CD4-positive, alpha-beta T cell treated with Interleukin-15 for 4 hours (primary cell): ENCODE results near the gene ZSCAN18.
A peak's percentile ranks its signal among the peaks of the same experiment; 100 is the strongest.

Experiments used
- DNase-seq: peaks from one replicate; pipeline ENCODE4 v3.0.0-alpha.2; 2020; ENCODE audit warnings: low spot score

ZSCAN18 gene

DNA sequence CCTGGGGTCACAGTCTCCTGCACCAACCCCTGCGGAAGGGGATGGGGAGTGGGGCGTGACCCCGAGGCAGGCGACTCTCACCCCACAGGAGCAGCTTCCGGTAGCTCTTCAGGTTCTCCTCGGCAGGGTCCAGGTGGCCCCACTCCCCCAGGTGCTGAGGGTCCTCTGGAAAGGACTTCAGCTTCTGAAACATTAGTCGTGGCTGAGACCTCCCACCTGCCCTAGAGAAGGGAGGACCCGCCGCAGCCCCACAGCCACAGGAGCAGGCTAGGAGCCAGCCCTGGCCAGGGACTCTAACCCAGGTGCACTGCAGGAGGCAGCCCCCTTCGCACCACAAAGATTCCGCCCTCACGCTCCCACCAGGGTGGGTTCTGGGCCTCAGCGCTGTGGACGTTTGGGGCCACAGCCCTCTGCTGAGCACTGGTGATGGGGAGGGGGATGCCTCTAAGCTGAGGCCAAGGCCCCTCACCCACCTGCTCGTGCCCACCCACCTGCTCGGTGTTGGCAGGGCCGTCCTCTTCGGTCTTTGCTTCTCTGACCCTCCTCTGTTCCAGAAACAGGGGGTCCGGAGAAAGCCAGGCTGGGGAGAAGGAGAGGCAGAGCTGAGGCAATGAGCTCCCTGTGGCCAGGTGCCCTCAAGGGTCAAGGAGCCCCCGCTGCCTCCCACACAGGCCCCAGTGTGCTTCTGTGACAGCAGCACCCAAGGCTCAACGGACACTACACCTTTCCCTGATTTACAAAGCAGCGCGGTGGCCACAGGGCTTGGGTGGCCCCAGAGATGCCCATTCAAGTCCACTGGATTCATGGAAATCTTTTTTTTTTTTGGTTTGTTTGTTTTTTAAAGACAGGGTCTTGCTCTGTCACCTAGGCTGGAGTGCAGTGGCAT is 11.0 kb downstream of the ZSCAN18 start:
- no peak for DNase-seq

DNA sequence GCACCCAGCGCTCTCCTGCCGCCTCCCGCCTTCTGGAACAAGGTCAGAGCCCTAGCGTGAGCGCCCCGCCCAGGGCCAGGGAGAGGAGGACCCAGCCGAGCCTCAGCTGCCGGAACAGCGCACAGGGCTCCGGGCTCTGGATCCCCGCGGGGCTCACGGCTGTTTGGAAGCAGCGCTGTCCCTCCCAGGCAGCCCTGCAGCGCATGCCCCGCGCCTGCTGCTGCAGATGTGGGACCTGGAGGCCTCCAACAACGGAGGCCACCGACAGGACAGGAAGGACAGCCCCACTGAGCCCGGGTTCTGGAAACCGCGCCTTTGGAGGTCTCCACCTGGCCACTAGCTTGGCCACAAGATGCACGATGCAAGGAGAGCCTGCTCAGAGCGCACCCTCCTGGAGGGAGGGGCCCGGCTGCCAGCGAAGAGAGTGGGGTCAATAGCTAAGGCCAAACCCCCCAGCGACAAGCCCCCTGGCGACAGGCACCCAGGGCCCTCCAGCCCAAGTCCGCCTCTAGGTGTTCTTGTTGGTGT is 12.6 kb downstream of the ZSCAN18 start:
- no peak for DNase-seq

DNA sequence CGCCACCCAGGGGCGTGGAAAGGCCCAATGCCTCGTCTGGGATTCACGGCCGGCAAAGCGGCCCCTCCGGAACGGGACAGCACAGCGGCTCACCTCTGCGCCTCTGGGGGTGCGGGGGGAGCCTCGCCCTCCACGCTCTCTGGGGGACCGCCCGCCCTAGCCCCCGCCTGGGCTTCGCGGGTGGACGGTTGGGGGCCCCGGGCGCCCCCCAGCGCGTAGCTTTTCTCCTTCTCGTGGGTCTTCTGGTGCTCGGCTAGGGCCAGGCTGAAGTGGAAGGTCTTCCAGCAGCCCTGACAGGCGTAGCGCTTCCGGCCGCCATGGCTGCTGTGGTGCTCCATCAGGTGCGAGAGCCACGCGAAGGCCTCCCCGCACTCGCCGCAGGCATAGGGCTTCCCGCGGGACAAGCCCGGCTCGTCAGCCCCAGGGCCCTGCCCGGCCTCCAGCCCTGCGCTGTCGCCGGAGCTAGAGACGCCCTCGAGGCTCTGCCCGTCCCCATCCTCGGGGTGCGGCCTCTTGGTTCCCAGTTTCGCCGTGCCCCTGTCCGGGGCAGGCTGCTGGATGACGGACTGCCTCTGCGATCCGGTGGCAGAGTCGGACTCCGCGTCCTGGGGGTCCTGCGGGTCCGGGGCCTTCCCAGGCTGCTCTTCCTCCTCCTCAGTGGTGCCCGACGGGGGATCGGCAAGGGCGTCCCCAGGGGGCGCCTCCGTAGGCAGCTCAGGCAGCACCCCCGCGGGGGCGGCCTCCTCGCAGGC is 13.3 kb downstream of the ZSCAN18 start:
- DNase-seq = no peak

DNA sequence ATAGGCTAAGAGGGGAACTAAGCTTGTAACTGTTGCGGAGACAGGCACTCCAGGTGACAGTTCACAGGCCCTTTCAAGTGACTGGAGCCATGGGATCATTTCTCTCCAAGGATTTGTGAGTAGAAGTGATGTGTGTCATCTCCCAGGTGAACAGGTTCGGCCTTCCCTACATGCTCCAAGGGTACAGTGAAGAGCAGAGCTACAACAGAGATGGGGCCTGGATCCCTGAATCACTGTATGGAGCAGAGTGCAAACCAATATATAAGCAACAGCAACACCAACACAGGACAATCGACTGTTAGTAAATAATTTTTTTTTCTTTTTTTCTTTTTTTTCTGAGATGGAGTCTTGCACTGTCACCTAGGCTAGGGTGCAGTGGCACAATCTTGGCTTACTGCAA is 15.0 kb downstream of the ZSCAN18 start:
- no peak for DNase-seq

DNA sequence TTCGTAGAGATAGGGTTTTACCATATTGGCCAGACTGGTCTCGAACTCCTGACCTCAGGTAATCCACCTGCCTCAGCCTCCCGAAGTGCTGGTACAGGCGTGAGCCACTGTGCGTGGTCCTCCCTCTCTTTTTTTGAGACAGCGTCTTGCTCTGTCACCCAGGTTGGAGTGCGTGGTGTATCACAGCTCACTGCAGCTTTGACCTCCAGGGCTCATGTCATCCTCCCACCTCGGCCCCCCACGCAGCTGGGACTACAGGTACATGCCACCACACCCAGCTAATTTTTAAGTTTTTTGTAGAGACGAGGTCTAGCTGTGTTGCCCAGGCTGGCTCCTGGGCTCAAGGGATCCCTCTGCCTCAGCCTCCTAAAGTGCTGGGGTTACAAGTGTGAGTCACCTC is 18.2 kb downstream of the ZSCAN18 start:
- DNase-seq = no peak

DNA sequence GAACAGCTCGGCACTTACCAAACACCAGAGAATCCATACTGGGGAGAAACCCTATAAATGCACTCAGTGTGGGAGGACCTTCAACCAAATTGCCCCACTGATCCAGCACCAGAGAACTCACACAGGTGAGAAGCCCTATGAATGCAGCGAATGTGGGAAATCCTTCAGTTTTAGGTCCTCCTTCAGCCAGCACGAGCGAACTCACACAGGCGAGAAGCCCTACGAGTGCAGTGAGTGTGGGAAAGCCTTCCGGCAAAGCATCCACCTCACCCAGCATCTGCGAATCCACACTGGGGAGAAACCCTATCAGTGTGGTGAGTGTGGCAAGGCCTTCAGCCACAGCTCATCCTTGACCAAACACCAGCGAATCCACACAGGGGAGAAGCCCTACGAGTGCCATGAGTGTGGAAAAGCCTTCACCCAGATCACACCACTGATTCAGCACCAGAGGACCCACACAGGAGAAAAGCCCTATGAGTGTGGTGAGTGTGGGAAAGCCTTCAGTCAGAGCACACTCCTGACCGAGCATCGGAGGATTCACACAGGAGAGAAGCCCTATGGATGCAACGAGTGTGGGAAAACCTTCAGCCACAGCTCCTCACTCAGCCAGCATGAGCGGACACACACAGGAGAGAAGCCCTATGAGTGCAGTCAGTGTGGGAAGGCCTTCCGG is 30.7 kb downstream of the ZSCAN18 start:
- no peak for DNase-seq

DNA sequence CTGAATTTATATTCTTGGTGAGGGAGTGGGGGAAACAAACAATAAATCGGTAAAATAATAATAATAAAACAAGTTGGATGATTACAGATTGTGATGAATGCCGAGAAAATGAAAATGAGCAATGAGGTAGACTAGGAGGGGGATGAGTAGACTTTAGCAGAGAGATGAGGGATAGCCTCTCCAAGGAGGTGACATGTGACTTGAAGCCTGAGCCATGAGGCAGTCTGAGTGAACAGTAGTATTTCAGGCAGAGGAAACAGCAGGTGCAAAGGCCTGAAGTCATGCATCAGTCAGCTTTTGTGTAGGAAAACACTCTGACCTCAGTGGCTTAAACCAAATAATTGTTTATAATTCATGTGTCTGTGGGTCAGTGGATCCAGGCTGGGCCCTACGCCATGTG is 34.3 kb downstream of the ZSCAN18 start:
- DNase-seq = no peak

DNA sequence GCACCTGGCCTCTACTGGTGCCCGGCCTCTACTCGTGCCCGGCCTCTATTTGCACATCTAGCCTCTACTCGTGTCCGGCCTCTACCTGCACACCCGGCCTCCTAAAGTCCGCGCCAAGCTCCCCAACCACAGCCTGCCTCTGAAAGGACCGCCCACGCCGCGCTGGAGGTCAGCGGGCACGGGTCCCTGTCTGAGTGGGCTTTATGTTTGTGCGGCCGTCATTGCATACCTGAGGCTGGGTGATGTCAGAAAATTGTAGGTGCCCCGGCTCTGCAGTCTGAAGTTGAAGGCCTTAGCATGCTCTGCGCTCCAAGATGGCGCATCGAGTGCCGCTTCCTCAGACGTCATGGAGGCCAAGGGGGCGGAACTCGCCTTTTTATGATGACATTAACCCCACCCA is 37.8 kb downstream of the ZSCAN18 start:
- DNase-seq = no peak

DNA sequence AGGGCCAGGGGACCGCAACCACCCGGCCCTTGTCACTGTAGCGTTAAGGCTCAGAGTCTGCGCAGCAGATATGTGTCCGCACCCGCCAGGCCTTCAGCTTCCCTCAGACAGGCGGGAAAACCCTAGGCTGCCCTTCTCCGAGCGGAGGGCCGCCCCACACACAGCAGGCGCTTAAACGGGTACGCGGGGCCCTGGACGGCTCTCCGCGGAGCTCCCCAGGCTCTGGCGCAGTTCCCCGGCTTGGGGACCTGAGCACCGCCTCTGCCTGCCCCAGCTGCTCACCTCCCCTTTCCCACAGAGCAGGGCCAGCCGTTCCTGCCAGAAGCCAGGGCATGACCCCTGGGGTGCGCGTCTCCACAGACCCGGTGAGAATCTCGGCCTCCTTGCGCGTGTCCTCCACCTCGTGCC is 38.4 kb downstream of the ZSCAN18 start:
- no peak for DNase-seq

DNA sequence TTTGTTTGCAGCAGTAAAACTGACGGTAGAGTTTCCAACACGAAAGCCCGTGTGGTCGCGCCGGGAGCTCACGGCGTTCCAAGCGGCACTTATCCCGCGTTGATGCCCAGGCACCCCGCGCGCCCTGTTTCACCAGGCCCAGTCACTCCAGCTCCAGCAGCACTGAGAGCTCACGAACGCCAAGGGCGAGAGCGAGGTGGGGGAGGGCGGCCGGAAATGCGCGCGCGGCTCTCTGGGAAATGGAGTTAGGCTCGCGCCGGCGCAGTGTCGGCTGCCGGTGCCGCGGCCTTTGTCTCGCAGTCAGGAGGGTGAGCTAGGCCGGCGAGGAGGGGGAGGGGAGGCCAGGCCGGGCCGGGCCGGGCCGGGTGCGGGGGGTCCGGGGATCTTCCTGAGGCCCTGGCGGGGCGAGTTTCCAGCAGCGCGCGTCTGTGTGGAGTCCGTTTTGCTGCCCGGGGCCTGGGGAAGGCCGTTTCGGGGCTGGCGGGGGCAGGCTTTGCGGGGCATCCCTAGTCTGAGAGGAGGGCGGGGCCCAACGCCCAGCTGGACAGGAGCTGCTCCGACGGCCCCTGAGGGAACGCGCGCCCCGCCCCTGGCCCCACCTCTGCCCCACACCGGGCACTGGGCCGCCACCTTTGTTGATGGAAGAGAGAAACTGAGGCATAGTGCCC is 38.9 kb downstream of the ZSCAN18 start, which contains the start of gene ZNF135:
ZNF135 (plus strand) TSS at position 280 of the 668 bp plus-strand sequence. CDS start 721 bp downstream, outside the sequence.
- peak; percentile 12 for DNase-seq

DNA sequence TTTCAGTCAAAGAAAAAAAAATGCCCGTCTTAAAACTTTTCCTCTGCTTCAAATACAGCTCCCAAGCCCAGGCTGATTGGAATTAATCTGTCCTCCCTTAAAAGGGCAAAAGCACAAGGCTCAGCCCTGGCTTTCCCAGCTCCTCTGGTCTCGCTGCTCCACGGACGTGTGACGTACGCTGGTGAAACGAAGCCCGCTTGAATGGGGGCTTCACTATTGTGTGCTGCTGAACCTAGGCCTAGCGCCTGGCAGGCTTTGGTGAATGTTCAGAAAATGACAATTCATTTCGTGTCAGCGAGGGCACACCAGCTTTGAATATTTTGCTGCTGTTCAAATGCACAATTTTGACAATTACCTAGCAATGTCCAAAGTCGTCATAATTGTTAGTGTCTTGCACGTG is 39.6 kb downstream of the ZSCAN18 start:
- no peak for DNase-seq

DNA sequence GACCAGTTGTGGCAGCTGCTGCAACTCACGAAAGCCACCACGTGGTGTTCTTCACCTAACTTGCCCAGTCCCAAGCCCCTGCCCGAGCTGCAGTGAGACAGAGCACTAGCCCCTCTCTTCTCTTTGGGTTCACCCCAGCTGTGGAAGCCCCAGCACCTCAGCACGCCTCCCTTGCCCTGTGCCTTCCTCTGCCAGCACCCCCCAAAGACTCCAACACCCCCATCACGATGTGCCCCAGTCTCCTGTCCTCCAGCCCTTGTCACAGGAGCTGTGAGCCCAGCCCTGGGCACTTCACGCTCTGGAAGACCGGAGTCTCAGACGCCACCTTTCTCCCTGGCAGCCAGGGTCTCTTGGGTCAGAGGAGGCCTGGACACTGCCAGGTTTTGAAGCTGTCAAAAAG is 41.2 kb downstream of the ZSCAN18 start:
- no peak for DNase-seq

DNA sequence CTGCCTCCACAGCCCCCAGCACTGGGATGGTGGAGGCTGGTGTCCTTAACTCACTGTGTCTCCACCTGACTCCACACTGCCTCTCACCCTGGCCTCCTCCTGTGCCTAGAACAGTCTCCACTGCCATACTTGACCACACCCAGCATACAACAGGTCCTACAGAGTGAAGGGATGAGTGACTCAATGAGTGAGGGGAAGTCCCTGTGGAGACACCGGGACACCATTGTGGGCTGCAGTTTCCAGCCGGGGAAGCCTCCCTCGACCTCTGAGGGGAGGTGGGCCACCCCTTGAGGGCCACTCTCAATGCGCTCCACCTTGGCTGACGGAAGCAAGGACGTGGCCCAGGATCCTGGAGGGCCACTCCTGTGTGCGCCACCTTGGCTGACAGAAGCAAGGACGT is 41.8 kb downstream of the ZSCAN18 start:
- DNase-seq = no peak

DNA sequence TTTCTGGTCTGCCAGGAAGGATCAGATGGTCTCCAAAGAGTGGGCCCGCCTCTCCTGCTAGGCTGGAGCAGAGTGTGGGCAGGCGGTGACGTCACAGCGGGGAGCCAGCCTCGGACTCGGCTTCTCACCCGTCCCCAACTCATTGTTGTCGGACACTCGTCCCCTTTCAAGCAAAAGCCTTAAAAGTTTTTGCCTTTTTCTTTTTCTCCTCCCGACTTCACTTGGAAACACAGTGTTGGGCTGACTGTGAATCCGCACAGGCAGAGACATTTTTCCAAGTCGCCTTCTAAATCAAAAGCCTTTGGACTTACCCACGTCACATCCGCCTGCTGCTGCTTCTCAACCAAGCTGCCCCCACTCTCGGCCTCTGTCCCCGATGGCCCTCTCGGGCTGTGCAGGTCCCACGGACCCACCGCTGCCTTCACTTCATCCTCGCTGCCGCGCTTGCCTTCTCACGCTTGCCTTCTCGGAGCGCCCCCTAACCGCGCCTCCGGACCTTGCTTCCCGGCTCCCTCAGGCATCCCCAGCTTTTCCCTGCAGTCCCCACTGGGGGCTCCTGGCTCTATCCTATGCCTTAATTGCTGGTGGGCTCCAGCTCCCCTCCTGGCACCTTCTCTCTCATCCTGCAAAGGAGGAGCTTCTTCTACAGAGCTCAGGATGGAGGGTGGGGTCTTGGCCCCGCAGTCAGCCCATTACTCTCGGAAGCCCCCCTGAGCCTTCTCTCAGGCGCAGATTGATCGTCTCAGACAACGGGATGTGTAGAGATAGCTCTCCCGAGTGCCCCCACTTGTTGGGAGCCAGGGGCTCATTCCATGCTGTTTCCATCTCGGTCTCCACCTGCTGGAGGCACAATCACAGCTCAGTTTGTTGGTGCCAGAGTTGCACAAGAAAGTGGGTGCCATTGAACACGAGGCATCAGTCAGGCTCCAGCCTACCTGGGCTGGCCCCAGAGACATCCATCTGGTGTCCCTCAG is 42.8 kb downstream of the ZSCAN18 start:
- no peak for DNase-seq

DNA sequence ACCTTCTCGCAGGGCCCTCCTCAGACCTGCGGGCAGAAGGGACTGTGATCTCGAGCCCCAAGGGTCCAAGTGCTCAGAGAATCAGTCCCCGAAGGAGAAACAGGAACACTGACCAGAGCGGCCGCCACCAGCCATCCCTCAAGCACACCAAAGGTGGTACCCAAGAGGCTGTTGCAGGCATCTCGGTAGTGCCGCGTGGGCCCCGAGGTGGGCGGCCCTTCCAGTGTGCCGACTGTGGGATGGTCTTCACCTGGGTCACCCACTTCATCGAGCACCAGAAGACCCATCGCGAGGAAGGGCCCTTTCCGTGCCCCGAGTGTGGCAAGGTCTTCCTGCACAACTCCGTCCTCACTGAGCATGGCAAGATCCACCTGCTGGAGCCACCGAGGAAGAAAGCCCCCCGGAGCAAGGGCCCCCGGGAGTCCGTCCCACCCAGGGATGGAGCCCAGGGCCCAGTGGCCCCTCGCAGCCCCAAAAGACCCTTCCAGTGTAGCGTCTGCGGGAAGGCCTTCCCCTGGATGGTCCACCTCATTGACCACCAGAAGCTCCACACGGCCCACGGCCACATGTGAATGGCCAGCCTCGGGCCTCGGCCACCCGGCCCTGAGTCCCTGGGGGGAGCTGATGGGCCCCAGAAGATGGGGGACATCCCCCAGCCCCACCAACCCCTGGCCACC is 44.4 kb downstream of the ZSCAN18 start:
- no peak for DNase-seq

DNA sequence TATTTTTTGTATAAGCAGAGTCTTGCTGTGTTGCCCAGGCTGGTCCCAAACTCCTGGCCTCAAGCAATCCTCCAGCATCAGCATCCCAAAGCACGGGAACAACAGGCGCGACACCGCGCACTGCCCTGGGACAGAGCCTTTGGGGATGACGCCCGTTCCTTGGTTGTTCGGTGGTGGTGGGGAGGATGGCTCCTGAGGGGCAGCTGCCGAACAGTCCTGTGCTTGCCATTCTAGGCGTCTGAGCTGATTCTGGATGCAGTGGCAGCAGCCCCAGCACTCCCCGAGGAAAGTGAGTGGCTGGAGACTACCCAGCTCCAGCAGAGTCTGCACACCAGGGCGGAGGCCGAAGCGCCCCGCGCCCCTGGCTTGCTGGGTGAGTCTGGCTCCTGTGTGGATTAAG is 45.8 kb downstream of the ZSCAN18 start:
- no peak for DNase-seq

DNA sequence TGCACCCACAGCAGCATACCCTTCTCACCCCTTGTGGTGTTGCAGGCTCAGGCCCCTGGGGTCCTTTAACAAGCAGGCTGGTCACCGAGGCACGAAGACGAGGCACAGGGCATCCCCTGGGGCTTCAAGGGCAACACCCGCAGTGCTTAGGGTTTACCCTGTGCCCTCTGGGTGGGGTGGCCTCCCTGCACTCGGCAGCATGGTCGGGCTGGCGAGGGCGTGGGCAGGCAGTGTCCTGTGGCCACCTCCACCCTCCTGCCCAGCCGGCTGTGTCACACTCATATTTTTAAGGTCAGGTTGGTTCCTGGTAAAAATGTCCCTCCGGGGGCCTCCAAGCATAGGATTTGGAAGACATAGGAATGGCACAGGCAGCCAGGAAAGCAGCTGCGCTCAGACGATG is 50.4 kb downstream of the ZSCAN18 start:
- DNase-seq = no peak

DNA sequence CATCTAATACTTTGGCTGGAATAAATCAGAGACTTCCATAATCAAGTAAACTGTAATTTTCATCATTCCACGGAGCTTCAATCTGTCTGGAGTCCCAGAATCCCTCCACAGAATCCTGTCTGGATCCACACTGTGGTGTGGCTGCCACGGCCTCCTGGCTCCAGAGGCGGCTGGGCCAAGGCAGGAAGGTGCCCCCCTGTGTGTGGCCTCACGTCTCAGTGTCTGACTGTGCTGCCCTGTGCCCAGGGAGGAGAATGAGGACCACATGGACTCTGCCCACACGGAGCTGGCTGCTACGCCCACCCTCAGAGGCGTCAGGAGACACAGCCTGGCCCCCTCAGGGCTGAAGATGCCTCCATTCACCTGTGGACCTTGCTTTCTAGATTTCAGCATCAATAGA is 51.2 kb downstream of the ZSCAN18 start:
- DNase-seq = no peak

DNA sequence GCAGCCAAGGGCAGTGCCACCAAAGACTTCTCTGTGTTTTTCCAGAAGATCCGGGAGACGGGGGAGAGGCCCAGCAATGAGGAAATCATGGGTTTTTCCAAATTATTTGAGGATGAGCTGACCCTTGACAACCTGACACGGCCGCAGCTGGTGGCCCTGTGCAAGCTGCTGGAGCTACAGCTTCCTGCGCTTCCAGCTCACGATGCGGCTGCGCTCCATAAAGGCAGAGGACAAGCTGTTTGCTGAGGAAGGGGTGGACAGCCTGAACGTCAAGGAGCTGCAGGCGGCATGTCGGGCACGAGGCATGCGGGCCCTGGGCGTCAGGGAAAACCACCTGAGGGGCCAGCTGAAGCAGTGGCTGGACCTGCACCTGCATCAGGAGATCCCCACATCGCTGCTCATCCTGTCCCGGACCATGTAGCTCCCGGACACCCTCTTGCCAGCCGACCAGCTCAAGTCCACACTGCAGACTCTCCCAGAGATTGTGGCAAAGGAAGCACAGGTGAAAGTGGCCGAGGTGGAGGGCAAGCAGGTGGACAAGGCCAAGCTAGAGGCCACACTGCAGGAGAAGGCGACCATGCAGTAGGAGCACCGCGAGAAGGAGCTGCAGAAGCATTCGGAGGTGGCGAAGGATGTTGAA is 52.5 kb downstream of the ZSCAN18 start:
- no peak for DNase-seq

DNA sequence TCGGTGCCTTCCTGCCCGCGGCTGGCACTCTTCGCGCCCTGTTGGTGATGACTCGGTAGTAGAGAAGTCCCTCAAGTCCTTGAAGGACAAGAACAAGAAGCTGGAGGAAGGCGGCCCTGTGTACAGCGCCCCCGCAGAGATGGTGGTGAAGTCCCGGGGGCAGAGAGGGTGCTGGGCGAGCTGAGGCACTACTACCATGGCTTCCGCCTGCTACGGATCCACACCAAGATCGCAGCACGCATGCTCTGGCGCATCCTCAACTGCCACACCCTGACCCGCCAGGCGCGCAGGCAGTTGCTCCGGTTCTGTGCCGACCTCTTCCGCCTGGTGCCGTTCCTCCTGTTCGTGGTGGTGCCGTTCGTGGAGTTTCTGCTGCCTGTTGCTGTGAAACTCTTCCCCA is 53.1 kb downstream of the ZSCAN18 start:
- no peak for DNase-seq
